ENCODE data around the gene TMX2.

The TMX2 gene

DNA sequence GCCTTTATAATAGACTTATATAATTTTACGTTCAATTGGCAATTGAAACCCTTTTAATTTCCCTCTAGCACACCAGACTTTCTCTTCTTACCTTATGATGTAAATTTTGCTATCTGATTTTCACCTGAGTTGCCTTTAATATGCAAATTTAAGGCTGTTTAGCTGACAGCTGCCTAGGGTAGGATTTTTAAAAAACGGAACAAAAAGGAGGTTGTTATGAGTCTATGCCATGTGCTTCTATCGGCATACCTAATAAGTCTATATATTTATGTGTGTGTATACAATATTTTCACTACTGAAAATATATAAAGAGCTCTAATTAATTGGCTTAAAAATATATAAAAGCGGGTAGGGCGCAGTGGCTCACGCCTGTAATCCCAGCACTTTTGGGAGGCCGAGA is 17.1 kb downstream of the TMX2 start:
- peaks cover 11% of the 10 kb centered on the region for H3K4me1 Mint-ChIP-seq
- no peak overlapping the region for H3K4me3 Mint-ChIP-seq
- H3K27ac Mint-ChIP-seq: peak overlapping the region; percentile 39
- no peaks in the 10 kb centered on the region for H3K9me3 Mint-ChIP-seq
- no peak for DNase-seq
- peaks cover 7% of the 10 kb centered on the region for H3K27me3 Mint-ChIP-seq (ENCODE audit: low read depth, poor library complexity)
- H3K36me3 Mint-ChIP-seq (ENCODE audit: low read depth): peaks cover 48% of the 10 kb centered on the region
- no peak for TF ChIP-seq CTCF (IDR thresholded peaks at IDR 0.05)

DNA sequence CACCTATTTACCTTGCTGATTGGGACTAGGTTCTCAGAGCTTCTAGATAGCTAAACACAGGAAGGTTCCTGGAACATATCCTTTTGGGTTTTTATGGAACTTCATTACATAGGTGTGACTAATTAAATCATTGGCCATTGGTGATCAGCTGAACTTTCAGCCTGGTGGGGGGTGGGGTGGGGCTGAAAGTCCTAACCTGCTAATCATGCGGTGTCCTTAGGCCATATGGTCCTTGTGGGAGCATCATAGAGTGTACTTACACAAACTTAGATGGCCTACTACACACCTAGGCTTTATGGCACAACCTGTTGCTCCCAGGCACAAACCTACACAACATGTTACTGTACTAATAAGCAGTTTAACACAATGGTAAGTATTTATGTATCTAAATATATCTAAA is 20.3 kb downstream of the TMX2 start:
- no peak for DNase-seq
- peaks cover 3% of the 10 kb centered on the region for H3K4me1 Mint-ChIP-seq
- H3K4me3 Mint-ChIP-seq: no peak overlapping the region
- H3K36me3 Mint-ChIP-seq (ENCODE audit: low read depth): peaks cover 47% of the 10 kb centered on the region
- H3K27me3 Mint-ChIP-seq (ENCODE audit: low read depth, poor library complexity): peaks cover 2% of the 10 kb centered on the region
- no peaks in the 10 kb centered on the region for H3K9me3 Mint-ChIP-seq
- no peak for TF ChIP-seq CTCF (IDR thresholded peaks at IDR 0.05)
- H3K27ac Mint-ChIP-seq: no peak overlapping the region

DNA sequence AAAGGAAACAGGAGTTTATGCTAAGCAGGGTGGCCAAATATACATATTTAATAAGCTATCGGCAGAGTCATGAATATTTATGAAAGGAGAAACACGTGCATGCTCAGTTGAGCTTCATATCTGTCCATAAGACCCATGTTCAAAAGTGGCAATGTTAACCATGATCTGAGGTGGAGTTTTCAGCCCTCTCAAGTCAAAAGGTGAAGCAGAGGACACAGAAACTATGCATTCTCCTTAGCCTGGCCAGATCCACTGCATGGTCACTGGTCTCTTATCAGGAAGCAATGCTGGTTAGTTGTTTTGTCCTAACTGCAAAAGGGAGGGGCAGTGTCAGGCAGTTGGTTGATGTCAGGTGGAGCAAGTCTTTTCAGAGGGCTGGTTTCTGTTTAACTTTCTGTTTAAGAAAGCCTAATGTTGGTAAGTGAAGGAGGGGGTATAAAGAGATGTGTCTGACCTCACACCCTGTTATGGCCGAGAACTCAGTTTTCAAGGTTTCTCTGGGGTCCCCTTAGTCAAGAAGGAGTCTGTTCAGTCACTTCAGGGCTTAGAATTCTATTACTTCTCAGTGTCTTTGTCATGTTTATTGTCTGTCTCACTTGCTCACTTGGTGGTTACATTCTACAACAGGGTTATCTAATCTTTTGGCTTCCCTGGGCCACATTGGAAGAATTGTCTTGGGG is 23.4 kb downstream of the TMX2 start:
- Mint-ChIP-seq H3K36me3 (ENCODE audit: low read depth) (peaks cover 50% of the 10 kb centered on the region), H3K27ac (peak overlapping the region; percentile 68), H3K4me3 (no peak overlapping the region), H3K4me1 (peaks cover 3% of the 10 kb centered on the region), H3K27me3 (ENCODE audit: low read depth, poor library complexity) (no peaks in the 10 kb centered on the region), H3K9me3 (no peaks in the 10 kb centered on the region)
- TF ChIP-seq CTCF (IDR thresholded peaks at IDR 0.05): no peak
- no peak for DNase-seq

- peaks cover 61% of the 10 kb centered on the region for H3K36me3 Mint-ChIP-seq (ENCODE audit: low read depth)
- no peak for TF ChIP-seq CTCF (IDR thresholded peaks at IDR 0.05)
- peaks cover 47% of the 10 kb centered on the region for H3K4me1 Mint-ChIP-seq
- DNase-seq: peak; percentile 93
- H3K4me3 Mint-ChIP-seq: peak within 1 kb of the TSS; percentile 99
- no peaks in the 10 kb centered on the region for H3K9me3 Mint-ChIP-seq
- peak within 1 kb of the TSS; percentile 99 for H3K27ac Mint-ChIP-seq
- no peaks in the 10 kb centered on the region for H3K27me3 Mint-ChIP-seq (ENCODE audit: low read depth, poor library complexity)
These were observed 29.0 kb downstream of the TMX2 start, which contains the start of gene SELENOH for GRCh38 chr11:57741132-57742086. TSS of gene SELENOH (plus strand) at chr11:57741491. CDS start at chr11:57741596, 105 bp downstream.

- no peaks in the 10 kb centered on the region for H3K9me3 Mint-ChIP-seq
- H3K4me1 Mint-ChIP-seq: peaks cover 47% of the 10 kb centered on the region
- peak overlapping the region; percentile 99 for H3K4me3 Mint-ChIP-seq
These were observed 29.7 kb downstream of the TMX2 start for GRCh38 chr11:57742087-57742452.

More at GRCh38 chr11:57742087-57742452, 29.7 kb downstream of the TMX2 start:
- TF ChIP-seq CTCF (IDR thresholded peaks at IDR 0.05): no peak
- DNase-seq: no peak
- Mint-ChIP-seq H3K27ac (peak overlapping the region; percentile 99), H3K27me3 (ENCODE audit: low read depth, poor library complexity) (no peaks in the 10 kb centered on the region), H3K36me3 (ENCODE audit: low read depth) (peaks cover 63% of the 10 kb centered on the region)

Data from nephron progenitor cell (in vitro differentiated cells).